SK-MEL-5 (cell line): ENCODE data around the gene VTI1A. TPM values are rescaled to one million over a fixed set of nuclear protein-coding genes. Genes with fewer than 3 reads are reported as not detected.
A peak's percentile ranks its signal among the peaks of the same experiment; 100 is the strongest.
"Not testable (repeated sequence)": the region's sequence is repeated elsewhere in the genome, so short reads cannot be mapped to it uniquely, and the experiment has no call there.

Source experiments
- DNase-seq: peaks from one replicate; pipeline ENCODE4 v3.0.0-alpha.2; 2016; ENCODE audit warnings: low read depth, low spot score
- in situ Hi-C: cut with HindIII; loops from 2 replicates; pipeline ENCODE4 v1.10.0; 2016; ENCODE audit warnings: low sequenced_read_pairs, high pct_unique_total_duplicates, low pct_unique_long_range_greater_than_20kb
- polyA plus RNA-seq, 2 experiments: library from polyadenylated mRNA; depleted of rRNA; stranded (reverse); fragments of >200 nt; gene quantifications; 2 replicates each; pipeline ENCODE4 v1.2.3, GENCODE V29; 2015
- total RNA-seq: library from RNA; depleted of rRNA; stranded (reverse); fragments of >200 nt; shearing (Covaris generic); gene quantifications from 2 replicates; pipeline ENCODE4 v1.2.3, GENCODE V29; 2014; rRNA removed

Gene VTI1A
- total RNA-seq, result 42.1 and 52.4 TPM in 2 replicates
- 29.3 and 32.4 TPM in 2 replicates for polyA plus RNA-seq (2015; cell fraction: cytosol; rRNA removed)
- 84.4 and 88.9 TPM in 2 replicates for polyA plus RNA-seq (2015; cell fraction: nucleus; rRNA removed)

DNA sequence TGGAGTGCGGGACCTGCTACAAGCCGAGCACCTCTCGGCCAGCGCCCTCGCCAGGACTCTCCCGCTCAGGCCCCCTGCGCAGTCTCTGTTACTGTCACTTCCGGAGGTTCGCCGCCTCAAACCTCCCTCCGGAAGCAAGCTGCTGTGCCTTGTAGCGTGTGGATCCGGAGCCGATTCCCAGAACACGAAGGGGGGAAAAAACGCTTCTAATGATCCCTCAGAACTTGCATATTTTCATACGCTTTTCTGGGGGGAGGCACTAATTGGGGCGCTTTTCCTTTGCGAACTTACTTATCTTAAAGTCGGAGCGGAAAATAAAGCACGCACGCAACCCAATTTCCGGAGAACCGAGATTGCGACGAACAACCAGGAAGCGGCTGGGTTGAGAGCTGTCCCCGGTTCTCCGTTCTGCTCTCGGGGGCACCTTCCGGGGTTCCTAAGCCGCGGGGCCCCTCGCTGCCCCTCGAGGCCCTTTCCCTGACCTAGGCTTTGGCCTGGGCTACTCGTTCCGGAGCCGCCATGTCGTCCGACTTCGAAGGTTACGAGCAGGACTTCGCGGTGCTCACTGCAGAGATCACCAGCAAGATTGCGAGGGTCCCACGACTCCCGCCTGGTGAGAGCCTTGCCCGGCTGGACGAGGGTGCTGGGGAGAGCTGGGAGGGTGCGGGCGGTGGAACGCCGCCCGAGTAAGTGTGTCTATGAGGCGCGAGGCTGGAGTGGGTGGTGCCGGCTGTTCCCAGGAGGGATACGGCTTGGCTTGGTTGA lies at the start of gene VTI1A, which contains the start of gene ZDHHC6:
Gene VTI1A (plus strand): TSS at position 361 of the 765 bp plus-strand sequence. CDS start 159 bp downstream, at position 520.
Gene ZDHHC6 (minus strand): TSS at position 60 of the 765 bp plus-strand sequence. CDS start 1,478 bp downstream, outside the sequence.
- in situ Hi-C loops, result no loop called here
- peak; percentile 75 for DNase-seq

DNA sequence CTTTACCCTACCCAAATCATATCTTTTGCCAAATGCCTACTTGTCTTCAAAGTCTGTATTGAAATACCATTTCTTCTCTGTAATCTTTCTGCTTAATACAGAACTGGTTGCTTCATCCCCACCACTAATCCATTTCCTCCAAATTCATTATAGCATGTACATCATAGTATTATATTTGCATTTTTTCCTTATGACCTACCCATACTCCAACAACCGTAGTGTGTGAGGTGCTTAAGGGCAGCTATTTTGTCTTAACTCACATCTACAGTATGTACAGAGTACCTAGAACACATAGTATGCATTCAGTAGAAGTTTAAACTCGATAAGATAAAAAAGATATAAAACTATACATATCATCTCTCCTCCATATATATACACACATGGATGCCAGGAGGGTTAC lies 49.4 kb upstream of the VTI1A start:
- no peak for DNase-seq
- in situ Hi-C loops, result no loop called here

DNA sequence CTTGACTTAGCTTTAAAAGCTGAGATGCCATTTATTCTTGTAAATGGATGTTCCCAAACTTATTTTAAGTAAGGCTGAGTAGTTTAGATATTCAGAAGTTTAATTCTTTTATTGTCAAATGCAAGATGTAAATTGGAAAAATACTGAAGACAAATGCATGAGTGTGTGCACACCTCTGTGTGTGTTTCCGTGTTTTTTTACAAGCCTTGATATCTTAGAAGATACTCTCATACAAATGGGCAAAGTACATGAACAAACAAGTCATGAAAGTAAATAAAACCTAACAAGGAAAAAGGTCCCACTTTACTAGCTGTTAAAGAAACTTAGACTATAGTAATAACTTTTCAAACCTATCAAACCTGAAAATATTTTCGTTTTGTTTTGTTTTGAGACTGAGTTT lies 44.1 kb upstream of the VTI1A start:
- in situ Hi-C loops, result no loop called here
- DNase-seq, result no peak

DNA sequence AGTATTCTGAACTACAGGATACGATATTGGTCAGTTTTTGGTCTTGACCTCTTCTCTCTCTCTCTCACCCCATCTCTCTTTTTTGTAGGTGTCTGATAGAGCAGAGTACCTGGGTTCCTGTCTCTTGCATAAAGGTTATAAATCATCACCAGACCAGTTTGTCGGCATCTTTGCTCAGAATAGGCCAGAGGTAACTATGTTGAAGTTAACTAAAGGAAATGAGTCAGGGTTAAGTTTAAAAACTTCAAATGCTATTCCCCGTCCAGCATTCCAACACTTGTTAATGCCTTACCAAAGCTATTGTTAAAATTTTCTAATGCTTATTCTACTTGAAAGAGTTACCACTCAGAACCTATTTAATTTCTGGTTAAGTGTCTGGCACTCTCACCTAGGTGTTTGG lies 42.4 kb upstream of the VTI1A start:
- DNase-seq, result no peak
- in situ Hi-C loops, result no loop called here

DNA sequence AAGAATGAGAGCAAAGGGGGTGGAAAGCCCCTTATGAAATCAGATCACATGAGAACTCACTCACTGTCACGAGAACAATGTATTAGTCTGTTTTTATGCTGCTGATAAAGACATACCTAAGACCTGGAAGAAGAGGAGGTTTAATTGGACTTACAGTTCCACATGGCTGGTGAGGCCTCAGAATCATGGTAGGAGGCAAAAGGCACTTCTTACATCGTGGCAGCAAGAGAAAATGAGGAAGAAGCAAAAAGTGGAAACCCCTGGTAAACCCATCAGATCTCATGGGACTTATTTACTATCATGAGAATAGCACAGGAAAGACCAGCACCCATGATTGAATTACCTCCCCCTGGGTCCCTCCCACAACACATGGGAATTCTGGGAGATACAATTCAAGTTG lies 40.2 kb upstream of the VTI1A start:
- in situ Hi-C loops, result not testable (repeated sequence)

DNA sequence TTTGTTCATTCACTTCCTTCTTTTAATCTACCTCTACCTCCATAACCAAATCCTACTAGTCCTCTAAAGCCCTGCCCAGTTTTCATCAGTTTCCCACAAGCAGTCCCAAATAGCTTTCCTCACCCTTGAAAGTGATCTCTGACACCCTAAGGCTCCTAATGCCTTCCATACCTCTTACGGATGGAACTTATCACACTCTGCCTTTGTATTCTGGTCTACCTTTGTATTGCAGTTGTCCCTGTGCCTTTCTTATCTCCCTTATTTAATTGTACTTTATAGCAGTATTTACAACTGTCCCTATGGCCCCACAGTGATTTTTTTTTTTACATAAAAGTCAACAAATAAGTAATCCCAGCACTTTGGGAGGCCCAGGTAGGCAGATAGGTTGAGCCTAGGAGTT lies 39.3 kb upstream of the VTI1A start:
- in situ Hi-C loops, result no loop called here
- no peak for DNase-seq

More for the DNA sequence above, 40.2 kb upstream of the VTI1A start:
- not testable (repeated sequence) for DNase-seq

DNA sequence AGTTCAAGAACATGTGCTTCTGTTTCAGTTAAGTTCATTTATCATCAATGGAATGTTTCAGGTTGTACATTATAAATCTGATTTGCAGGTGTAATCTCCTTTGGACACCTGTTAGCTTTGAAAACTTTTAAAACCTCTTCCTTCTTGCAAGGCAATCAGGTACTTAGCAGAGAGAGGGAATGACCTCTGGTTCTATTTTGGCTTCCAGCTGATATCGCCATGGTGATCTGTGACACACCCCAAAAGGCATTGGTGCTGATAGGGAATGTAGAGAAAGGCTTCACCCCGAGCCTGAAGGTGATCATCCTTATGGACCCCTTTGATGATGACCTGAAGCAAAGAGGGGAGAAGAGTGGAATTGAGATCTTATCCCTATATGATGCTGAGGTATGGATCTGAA lies 37.7 kb upstream of the VTI1A start:
- DNase-seq, result no peak
- in situ Hi-C loops, result no loop called here

DNA sequence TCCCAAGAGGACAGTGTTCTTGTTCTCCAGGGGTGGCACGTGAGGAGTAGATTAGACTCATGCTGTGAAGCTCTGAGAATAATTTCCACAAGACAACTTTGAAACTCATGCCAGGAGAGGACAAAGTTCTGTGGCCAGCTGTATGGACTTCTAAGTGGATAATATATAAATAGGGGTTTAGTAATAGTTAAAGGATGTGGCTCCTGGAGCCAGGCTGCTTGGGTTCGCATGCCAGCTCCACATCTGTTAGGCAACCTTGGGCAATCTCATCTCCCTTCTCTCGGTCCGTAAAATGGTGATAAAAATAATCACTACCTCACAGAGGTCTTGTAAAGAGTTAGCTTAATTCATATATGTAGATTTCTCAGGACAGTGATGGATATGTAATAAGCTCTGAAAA lies 37.3 kb upstream of the VTI1A start:
- in situ Hi-C loops, result no loop called here
- no peak for DNase-seq

DNA sequence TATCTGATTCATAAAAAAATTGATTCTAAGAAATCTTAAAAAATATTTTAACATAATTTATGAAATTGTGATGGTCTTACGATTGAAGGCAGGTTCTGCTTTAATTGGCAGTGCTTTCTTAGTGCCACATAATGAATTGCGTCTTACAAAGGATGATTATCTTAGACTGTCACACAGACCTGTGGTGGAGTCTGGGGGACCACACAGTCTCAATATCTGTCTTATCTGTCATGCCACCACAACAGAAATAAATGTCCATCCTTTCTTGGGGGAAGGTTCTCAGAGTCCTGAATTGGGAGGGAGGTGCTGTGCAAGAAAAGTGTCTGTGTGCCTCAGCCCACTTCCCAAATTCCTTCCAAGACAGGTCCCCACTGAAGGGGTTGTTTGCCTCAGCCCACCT lies 34.3 kb upstream of the VTI1A start:
- DNase-seq, result no peak
- in situ Hi-C loops, result no loop called here

DNA sequence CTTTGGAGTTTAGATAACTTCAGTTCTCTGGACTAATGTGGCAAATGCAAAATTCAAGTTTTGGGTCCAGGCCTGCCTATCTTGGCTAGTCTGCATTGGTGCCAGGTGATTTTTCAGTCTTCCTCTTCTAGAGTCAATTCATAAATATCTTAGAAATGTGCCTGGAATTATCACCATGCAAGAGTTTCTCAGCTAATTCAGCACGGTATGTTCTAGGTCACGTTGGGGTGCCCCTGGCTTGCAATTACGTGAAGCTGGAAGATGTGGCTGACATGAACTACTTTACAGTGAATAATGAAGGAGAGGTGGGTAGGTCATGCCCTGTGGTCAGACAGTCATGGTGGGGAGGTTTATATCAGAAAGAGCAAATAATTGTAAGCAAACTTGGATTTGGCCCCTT lies 25.3 kb upstream of the VTI1A start:
- in situ Hi-C loops, result no loop called here
- no peak for DNase-seq

DNA sequence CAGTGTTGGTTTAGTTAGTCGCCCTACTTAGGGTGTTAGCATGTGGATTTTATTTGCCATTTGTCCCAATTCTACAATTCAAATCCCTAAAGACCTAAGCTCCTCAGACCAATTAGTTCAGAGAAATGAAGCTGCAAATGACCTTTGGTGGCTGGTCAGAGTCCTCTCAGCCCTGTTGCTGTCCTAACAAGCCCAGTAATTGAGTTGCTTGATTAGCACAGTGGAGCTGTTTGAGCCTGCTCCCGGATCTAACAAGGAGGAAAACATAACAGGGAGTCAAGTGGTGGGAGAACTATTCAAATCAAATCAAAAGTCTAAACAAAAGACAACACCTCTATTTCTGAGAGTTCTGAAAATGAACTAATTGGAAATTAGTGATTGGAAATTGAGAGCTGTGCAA lies 22.4 kb upstream of the VTI1A start:
- in situ Hi-C loops, result no loop called here
- no peak for DNase-seq

DNA sequence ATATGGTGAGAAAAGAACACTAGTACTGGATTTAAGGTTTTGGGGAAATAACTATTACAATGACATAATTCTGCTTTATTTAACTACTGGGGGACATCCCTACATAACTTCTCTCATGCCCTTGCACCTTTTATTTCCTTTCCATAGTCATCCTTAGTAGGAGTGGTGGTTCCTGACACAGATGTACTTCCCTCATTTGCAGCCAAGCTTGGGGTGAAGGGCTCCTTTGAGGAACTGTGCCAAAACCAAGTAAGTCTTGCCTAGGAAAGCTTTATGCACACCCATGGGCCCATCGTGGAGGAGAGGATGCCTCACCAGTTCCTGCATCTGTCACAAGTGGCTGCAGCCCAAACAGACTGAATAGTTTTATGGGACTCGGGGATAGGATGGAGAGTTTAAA lies 20.9 kb upstream of the VTI1A start:
- no peak for DNase-seq
- in situ Hi-C loops, result no loop called here

DNA sequence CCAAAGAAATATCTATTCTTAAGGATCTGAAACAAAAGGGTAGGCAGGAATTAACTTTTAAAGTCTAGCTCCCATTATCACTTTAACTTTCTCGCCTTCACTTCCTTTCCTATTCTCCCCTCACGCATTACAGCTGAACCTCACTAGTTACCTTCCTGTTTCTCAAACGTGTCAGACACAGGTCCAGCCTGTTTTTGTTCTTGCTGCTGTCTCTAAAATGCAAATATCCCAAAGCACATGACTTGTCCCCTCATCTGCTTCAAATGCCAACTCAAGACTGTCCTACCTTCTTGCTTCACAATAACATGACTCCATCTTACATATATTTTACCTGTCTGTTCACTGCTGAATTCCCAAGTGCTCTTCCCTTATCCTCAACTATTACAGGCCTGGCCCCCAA lies 17.9 kb upstream of the VTI1A start:
- no peak for DNase-seq
- in situ Hi-C loops, result no loop called here

DNA sequence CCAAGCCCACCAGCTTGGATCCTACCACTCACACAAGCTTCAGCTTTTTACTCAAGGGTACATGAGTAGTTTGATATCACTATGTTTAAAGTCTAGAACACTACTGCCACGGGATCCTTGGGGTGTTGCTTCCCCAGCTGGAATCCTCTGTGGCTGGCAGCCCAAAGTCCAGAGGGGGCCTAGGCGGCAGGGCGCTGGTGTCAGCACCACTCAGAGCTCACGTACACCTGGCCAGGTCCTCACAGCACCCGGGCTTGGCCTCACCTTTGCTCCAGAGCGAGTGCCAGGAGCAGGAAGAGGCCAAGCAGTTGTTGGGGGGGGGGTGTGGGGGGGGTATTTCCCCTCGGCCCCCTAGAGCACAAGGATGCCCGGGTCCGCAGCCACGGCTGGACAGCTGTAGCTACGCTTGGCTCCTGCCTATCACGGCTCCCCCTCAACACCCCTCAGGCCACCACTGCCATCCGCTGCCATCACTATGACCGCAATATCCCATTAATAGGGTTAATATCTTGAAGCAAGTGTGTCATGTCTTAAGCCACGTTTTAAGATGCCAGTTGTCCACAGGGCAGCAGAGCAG lies 17.3 kb upstream of the VTI1A start:
- in situ Hi-C loops, result no loop called here
- DNase-seq, result no peak

DNA sequence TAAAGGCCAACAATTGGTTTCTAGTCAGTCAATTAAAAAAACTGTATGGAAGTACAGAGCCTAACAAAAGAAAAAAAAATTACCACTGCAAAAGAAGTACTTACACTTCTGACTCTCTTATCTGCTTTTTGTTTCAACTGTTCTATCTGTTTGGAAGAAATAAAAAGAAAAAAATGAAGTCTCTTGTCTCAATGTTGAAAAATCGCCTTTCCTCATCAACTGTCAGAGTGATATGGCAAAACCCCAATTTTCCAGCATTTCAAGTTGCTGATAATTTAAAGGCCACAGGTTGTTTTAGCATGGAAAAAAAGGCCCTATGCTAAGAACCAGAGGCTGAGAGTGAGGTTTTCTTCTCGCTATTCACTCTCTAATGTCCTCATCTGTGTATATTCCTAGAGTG lies 13.9 kb upstream of the VTI1A start:
- DNase-seq, result no peak
- in situ Hi-C loops, result no loop called here

DNA sequence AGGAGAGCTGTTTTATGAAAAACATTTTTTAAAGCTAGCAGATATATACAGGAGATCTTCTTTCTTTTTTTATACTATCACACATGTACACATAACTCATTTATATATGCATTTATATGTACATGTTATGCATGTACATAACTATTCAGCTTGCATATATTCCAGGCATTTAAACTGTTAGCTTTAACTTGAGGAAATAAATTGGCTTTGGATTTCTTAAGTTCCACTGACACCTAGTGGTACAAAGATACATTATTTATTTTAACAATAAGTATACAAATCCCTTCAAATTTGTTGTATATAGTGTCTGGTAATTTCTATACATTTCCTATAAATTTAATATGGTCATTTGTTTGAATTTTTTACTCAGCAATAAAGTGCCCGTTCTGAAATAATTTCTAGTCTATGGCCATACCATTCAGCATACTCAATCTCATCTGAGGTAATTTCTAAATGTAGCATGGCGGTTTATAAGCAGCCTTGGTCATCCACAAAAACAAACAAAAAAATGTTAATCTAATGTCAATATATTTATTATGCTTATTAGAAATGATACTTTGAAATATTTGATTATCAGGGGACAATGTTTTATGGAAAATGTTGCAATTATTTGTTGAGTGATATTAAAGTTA lies 11.9 kb upstream of the VTI1A start:
- peak; percentile 45 for DNase-seq
- in situ Hi-C loops, result no loop called here

DNA sequence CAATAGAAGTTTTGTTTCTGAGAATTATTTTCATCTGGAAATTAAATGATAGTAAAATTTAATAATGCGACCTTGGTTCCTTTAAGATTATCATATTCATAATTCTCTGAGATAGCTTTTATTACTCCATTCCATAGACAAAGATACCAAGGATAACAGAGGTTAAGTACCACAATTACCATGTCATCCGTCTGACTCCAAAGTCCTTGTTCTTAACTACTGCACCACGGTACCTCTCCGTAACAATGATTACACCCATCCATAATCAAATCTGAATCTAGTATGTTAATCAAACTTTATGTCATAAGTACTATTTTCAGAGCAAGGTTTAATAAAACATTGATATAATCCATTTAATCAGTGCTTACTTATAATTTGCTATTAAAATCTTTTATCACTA lies 8.7 kb upstream of the VTI1A start:
- DNase-seq, result no peak
- in situ Hi-C loops, result no loop called here

DNA sequence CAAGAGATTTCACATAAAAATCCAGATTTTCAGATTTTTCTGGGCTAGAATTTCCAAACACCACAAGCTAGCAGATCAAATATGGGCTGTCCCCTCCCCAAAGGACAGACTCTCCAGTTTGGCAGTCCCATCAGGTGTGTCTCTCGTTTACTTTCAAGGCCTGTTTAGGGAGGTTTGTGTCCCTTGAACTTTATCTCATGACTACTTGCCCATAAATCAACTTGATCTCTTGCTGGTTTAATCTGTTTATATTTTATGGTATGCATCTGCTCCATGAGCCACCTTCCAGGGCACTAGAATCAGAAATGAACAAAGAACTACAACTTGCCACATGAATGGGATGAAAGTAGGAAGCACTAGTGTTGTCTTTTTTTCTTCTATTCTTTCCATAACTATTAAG lies 5.5 kb upstream of the VTI1A start:
- in situ Hi-C loops, result no loop called here
- DNase-seq, result no peak

DNA sequence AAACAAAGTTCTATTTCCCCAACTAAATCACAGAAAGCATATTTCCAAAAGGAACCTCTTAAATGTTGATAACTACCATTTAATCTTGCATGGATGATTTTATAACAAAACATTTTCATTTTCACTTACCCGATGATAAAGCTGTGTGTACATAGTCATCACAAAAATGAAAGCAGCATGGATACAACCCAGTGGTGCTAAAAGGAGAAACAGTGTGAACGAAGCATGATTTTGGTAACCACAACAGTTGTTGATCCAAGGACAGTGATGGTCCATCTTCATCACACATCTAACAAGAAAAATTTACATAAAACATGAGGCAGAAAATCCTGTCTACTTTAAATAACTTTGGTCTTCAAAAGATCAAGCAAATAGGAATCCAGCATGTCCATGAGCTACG lies 5.0 kb upstream of the VTI1A start:
- in situ Hi-C loops, result no loop called here
- DNase-seq, result no peak
